Naive thymus-derived CD8-positive, alpha-beta T cell (primary cell): ENCODE data around the gene REC8. TPM values are rescaled to one million over a fixed set of nuclear protein-coding genes. Genes with fewer than 3 reads are reported as not detected.

Source experiments
- ATAC-seq, 2 donors: fragments of 150-1000 bp; cut with Tn5 transposase in 1 of 2; sonication (Bioruptor Pico), chemical (Tn5 transposase) in 1 of 2; 1 replicate in 1 of 2; 2 replicates in 1 of 2; pipeline ENCODE4 v1.10.0; 2021; ENCODE audit warnings: mild to moderate bottlenecking in 2 of 2, moderate library complexity in 2 of 2
- POLR2A ChIA-PET: fragments of 350-600 bp; sonication (Branson Sonifier 250); formaldehyde crosslinking; loops from one replicate; lab custom pipeline; 2021; ENCODE audit warnings: antibody characterized with exemption; lab: Charles Lee
- DNase-seq, 10 donors: peaks; one replicate each; pipeline versions ENCODE4 v3.0.0 to v3.0.0-alpha.2; 2020 to 2022
- H3K27ac Mint-ChIP-seq, 10 donors: one replicate each; pipeline ENCODE4 v1.8.0; 2020 to 2022; ENCODE audit warnings: mild to moderate bottlenecking in 10 of 10, mixed read lengths in 10 of 10, moderate library complexity in 4 of 10, inconsistent platforms in 1 of 10
- H3K27me3 Mint-ChIP-seq, 5 donors: one replicate each; pipeline ENCODE4 v1.8.0; 2021 to 2022; ENCODE audit warnings: mixed read lengths in 5 of 5
- H3K36me3 Mint-ChIP-seq, 3 donors: one replicate each; pipeline ENCODE4 v1.8.0; 2020 to 2022; ENCODE audit warnings: mixed read lengths in 3 of 3, mild to moderate bottlenecking in 2 of 3, inconsistent platforms in 1 of 3
- H3K4me1 Mint-ChIP-seq, 4 donors: one replicate each; pipeline ENCODE4 v1.8.0; 2021 to 2022; ENCODE audit warnings: mixed read lengths in 4 of 4
- H3K4me3 Mint-ChIP-seq, 10 donors: one replicate each; pipeline ENCODE4 v1.8.0; 2020 to 2022; ENCODE audit warnings: mild to moderate bottlenecking in 10 of 10, mixed read lengths in 10 of 10, moderate library complexity in 6 of 10, inconsistent platforms in 1 of 10
- H3K9me3 Mint-ChIP-seq, 9 donors: one replicate each; pipeline ENCODE4 v1.8.0; 2020 to 2022; ENCODE audit warnings: mixed read lengths in 9 of 9, mild to moderate bottlenecking in 3 of 9, inconsistent platforms in 1 of 9, moderate library complexity in 1 of 9
- polyA plus RNA-seq, 3 donors: library from polyadenylated mRNA; unstranded; fragments of 300-500 nt; fragmentation: Illumina TruSeq; gene quantifications; one replicate each; pipeline ENCODE4 v1.2.3, GENCODE V29; 2021
- total RNA-seq, 8 experiments: library from RNA in 2 of 8; stranded (reverse) in 2 of 8; gene quantifications; one replicate each; pipeline ENCODE4 v1.2.3 and lab custom pipeline; 2021 to 2026

Gene REC8
- total and polyA plus RNA-seq, 5 experiments from 2014 or later = 11.1 to 39.2 (median 11.6) TPM

- Mint-ChIP-seq H3K9me3 (no peaks in the 10 kb centered on the region), H3K4me1 (peaks cover 19 to 36% (median 31%) of the 10 kb centered on the region in 4 donors), H3K27me3 (no peaks in the 10 kb centered on the region), H3K27ac (peak overlapping the region in 7 of 10 donors; percentile 68 to 96 (median 93)), H3K4me3 (peak overlapping the region in 3 of 10 donors; percentile 39 to 85 (median 73)), H3K36me3 (peaks cover 0 to 2% (median 0%) of the 10 kb centered on the region in 3 donors)
- POLR2A ChIA-PET = interaction anchor here (1.1 to 9.5 kb wide), 5 partner anchors 10 to 25 kb away, joined by 3 to 177 read pairs (median 7); partner anchors contain the start of genes DCAF11, EMC9, NRL and PSME2
- DNase-seq (peak in 1 of 10 donors; percentile 27), ATAC-seq (no peak)
These were observed 40.3 kb upstream of the REC8 start for GRCh38 chr14:24131549-24131966.

- POLR2A ChIA-PET = interaction anchor here (1.1 to 9.5 kb wide), 5 partner anchors 9 to 24 kb away, joined by 3 to 177 read pairs (median 7); partner anchors contain the start of genes DCAF11, EMC9, NRL and PSME2
- Mint-ChIP-seq H3K4me3 (peak overlapping the region; percentile 21 to 85 (median 71)), H3K9me3 (no peaks in the 10 kb centered on the region), H3K36me3 (peaks cover 0 to 3% (median 0%) of the 10 kb centered on the region in 3 donors), H3K27me3 (no peaks in the 10 kb centered on the region), H3K4me1 (peaks cover 24 to 42% (median 37%) of the 10 kb centered on the region in 4 donors), H3K27ac (peak overlapping the region; percentile 74 to 96 (median 93))
- DNase-seq (peak in 5 of 10 donors; percentile 32 to 47 (median 37)), ATAC-seq (peak; percentile 10 to 16)
These were observed 39.7 kb upstream of the REC8 start for GRCh38 chr14:24132061-24132685.

DNA sequence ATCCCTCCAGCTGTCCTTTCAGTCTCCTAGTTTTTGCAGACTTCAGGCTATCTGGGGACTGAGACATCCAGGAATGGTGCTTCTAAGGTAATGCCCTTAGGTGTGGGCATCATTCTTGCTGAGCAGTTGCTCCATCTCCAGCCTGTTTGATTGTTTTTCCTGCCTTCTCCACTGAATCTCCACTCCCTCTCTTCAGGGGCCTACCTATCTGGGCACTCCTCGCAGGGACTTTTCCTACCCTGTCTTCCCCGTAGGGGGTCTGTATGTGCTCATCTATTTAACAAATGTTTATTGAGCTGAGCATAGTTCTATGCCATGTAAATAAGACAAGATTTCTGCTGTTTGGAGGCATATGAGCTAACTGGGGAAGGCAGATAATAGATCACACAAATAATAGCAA, 38.9 kb upstream of the REC8 start:
- H3K27me3 Mint-ChIP-seq = no peaks in the 10 kb centered on the region
- H3K9me3 Mint-ChIP-seq = no peaks in the 10 kb centered on the region
- POLR2A ChIA-PET = interaction anchor here (1.0 to 9.5 kb wide), 7 partner anchors 8 to 63 kb away, joined by 3 to 177 read pairs (median 4); partner anchors contain the start of genes DCAF11, EMC9, NRL and PSME2
- peak overlapping the region; percentile 74 to 96 (median 93) for H3K27ac Mint-ChIP-seq
- ATAC-seq = no peak
- no peak for DNase-seq
- H3K4me3 Mint-ChIP-seq = peak overlapping the region in 8 of 10 donors; percentile 21 to 85 (median 65)
- peaks cover 0 to 4% (median under 1%) of the 10 kb centered on the region in 3 donors for H3K36me3 Mint-ChIP-seq
- H3K4me1 Mint-ChIP-seq = peaks cover 25 to 47% (median 44%) of the 10 kb centered on the region in 4 donors

- POLR2A ChIA-PET = interaction anchor here (0.7 to 9.5 kb wide), 9 partner anchors 13 to 1205 kb away, joined by 3 to 177 read pairs (median 4); partner anchors contain the start of genes DCAF11, NRL, PRMT5 and PSME2
- ATAC-seq (no peak), DNase-seq (no peak)
- H3K36me3 Mint-ChIP-seq = peaks cover 0 to 11% (median 5%) of the 10 kb centered on the region in 3 donors
- peak overlapping the region in 1 of 10 donors; percentile 22 for H3K4me3 Mint-ChIP-seq
- H3K9me3 Mint-ChIP-seq = no peaks in the 10 kb centered on the region
- no peaks in the 10 kb centered on the region for H3K27me3 Mint-ChIP-seq
- peak overlapping the region in 1 of 10 donors; percentile 18 for H3K27ac Mint-ChIP-seq
- H3K4me1 Mint-ChIP-seq = peaks cover 28 to 54% (median 50%) of the 10 kb centered on the region in 4 donors
These were observed 38.1 kb upstream of the REC8 start for GRCh38 chr14:24133735-24134134.

- Mint-ChIP-seq H3K27ac (peak overlapping the region; percentile 86 to 96 (median 94)), H3K4me1 (peaks cover 33 to 68% (median 63%) of the 10 kb centered on the region in 4 donors), H3K4me3 (peak overlapping the region; percentile 87 to 98 (median 93)), H3K27me3 (no peaks in the 10 kb centered on the region), H3K36me3 (peaks cover 0 to 19% (median 8%) of the 10 kb centered on the region in 3 donors), H3K9me3 (no peaks in the 10 kb centered on the region)
- ATAC-seq (peak in 1 of 2 donors; percentile 4), DNase-seq (no peak)
- POLR2A ChIA-PET = interaction anchor here (0.7 to 9.5 kb wide), 18 partner anchors 8 to 295 kb away, joined by 3 to 177 read pairs (median 4); partner anchors contain the start of genes CHMP4A, DCAF11, GMPR2 and IRF9
These were observed 36.4 kb upstream of the REC8 start for GRCh38 chr14:24135584-24135833.

DNA sequence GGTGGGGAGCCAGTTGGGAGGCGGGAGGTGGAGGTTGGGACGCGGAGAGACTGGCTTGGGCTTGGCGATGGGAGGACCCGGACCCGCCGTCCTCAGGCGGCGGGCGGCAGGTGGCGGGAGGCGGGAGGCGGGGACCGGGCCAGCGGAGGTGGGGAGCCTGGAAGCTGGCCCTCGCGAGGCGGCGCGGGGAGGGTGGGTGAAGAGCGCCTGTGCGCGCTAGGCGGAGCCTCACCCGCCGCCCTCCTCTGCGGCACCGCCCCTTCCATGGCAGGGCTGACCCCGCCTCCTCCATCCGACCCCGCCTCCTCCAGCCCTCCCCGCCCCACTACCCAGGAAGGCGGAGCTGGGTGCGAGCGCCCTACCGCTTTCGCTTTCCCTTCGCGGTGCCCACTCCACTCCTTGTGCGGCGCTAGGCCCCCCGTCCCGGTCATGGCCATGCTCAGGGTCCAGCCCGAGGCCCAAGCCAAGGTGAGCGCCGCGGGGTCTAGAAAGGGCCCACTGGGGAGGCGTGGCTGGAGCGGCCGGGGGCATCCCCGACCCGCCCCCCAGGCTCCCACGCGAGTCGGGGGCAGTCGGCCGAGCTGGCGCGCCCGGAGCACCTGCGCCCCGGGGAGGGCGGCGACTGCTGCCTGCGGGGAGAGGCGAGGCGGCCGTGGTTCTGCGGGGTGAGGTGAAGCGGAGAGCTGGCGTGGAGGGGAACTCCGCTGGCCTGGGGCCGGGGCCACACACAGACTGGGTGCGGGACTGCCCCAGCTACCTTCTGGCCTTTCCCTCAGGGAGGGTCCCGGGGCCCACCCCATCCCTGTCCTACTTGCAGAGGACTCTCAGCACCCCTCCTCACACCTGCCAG, 35.8 kb upstream of the REC8 start, which contains the start of gene PSME1:
PSME1 (plus strand) TSS at position 361 of the 850 bp plus-strand sequence; CDS start at position 430, 69 bp downstream.
- DNase-seq (peak; percentile 88 to 96 (median 94)), ATAC-seq (peak; percentile 88 to 94)
- peak within 1 kb of the TSS; percentile 87 to 98 (median 93) for H3K4me3 Mint-ChIP-seq
- POLR2A ChIA-PET = interaction anchor here (0.7 to 9.5 kb wide), 21 partner anchors 8 to 295 kb away, joined by 3 to 177 read pairs (median 4); partner anchors contain the start of genes CHMP4A, DCAF11, GMPR2 and IRF9
- H3K36me3 Mint-ChIP-seq = peaks cover 0 to 19% (median 8%) of the 10 kb centered on the region in 3 donors
- no peaks in the 10 kb centered on the region for H3K27me3 Mint-ChIP-seq
- H3K4me1 Mint-ChIP-seq = peaks cover 34 to 68% (median 66%) of the 10 kb centered on the region in 4 donors
- no peaks in the 10 kb centered on the region for H3K9me3 Mint-ChIP-seq
- H3K27ac Mint-ChIP-seq = peak within 1 kb of the TSS; percentile 86 to 97 (median 94)

DNA sequence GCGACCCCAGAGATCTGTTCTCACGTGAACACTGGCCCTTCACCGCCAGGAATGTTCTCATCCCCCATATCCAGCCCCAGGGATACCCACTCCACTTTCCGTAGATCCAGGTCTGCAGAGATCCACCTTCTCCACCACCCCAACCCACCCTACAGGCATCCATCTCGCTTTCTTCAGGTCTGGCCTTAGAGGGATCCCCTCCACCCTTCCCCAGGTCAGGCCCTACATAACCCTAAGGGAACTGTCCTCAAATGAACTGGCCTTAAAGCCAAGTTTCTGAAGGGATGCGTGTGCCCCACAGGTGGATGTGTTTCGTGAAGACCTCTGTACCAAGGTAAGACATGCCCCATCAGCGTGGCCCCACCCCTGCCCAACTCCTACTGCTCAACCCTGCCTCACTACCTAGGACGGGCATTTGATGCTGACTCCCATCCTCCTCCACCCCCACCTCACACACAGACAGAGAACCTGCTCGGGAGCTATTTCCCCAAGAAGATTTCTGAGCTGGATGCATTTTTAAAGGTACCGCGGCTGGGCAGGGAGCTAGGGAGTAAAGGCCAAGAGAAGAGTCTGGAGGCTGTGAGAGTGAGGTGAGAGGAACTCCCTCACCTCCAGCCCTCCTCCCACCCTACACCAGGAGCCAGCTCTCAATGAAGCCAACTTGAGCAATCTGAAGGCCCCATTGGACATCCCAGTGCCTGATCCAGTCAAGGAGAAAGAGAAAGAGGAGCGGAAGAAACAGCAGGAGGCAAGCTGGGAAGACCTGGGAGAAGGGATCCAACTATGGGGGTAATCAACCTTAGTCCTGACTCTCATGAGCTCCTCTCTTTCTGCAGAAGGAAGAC, 35.0 kb upstream of the REC8 start:
- Mint-ChIP-seq H3K4me3 (peak overlapping the region; percentile 86 to 91 (median 89)), H3K36me3 (peaks cover 0 to 19% (median 8%) of the 10 kb centered on the region in 3 donors), H3K4me1 (peaks cover 32 to 71% (median 65%) of the 10 kb centered on the region in 4 donors), H3K27ac (peak overlapping the region; percentile 81 to 97 (median 92)), H3K9me3 (no peaks in the 10 kb centered on the region), H3K27me3 (no peaks in the 10 kb centered on the region)
- POLR2A ChIA-PET = interaction anchor here (0.7 to 9.5 kb wide), 18 partner anchors 7 to 293 kb away, joined by 3 to 177 read pairs (median 4); partner anchors contain the start of genes CHMP4A, DCAF11, GMPR2 and IRF9
- no peak for ATAC-seq
- no peak for DNase-seq

GRCh38 chr14:24137529-24138395, 34.1 kb upstream of the REC8 start:
- H3K36me3 Mint-ChIP-seq = peaks cover 0 to 19% (median 8%) of the 10 kb centered on the region in 3 donors

GRCh38 chr14:24138396-24139271, 33.2 kb upstream of the REC8 start:
- DNase-seq = no peak
- Mint-ChIP-seq H3K27me3 (no peaks in the 10 kb centered on the region), H3K36me3 (peaks cover 0 to 25% (median 8%) of the 10 kb centered on the region in 3 donors), H3K4me3 (peak overlapping the region; percentile 41 to 91 (median 72)), H3K9me3 (no peaks in the 10 kb centered on the region), H3K27ac (peak overlapping the region in 8 of 10 donors; percentile 38 to 87 (median 76)), H3K4me1 (peaks cover 26 to 70% (median 64%) of the 10 kb centered on the region in 4 donors)
- POLR2A ChIA-PET = interaction anchor here (0.5 to 9.5 kb wide), 6 partner anchors 8 to 132 kb away, joined by 3 to 177 read pairs (median 4); partner anchors contain the start of genes DCAF11, NRL, PSME2 and RABGGTA
- ATAC-seq = no peak

More at GRCh38 chr14:24137529-24138395, 34.1 kb upstream of the REC8 start:
- peaks cover 29 to 67% (median 62%) of the 10 kb centered on the region in 4 donors for H3K4me1 Mint-ChIP-seq
- DNase-seq = no peak
- POLR2A ChIA-PET = interaction anchor here (0.5 to 9.5 kb wide), 12 partner anchors 9 to 292 kb away, joined by 3 to 177 read pairs (median 4); partner anchors contain the start of genes DCAF11, IRF9, KHNYN and NRL
- peak overlapping the region; percentile 55 to 91 (median 89) for H3K4me3 Mint-ChIP-seq
- peak overlapping the region in 9 of 10 donors; percentile 57 to 93 (median 86) for H3K27ac Mint-ChIP-seq
- H3K9me3 Mint-ChIP-seq = no peaks in the 10 kb centered on the region
- H3K27me3 Mint-ChIP-seq = no peaks in the 10 kb centered on the region
- ATAC-seq = no peak
